Limb (tissue), 2 donors: ENCODE measurements around the gene UGT1A4.

ENCODE experiments used
- DNase-seq, 2 donors: peaks; one replicate each; pipeline ENCODE4 v3.0.0-alpha.2; 2016; ENCODE audit errors: extremely low spot score in 2 of 2

UGT1A4 gene

GRCh38 chr2:233718552-233718951 lies at the start of gene UGT1A4:
TSS of gene UGT1A4 (plus strand) at chr2:233718736. CDS start at chr2:233718821, 85 bp downstream.
- DNase-seq = no peak

- no peak for DNase-seq
Observed at GRCh38 chr2:233671290-233672161, 47.0 kb upstream of the UGT1A4 start, which contains the start of gene UGT1A9. TSS of gene UGT1A9 (plus strand) at chr2:233671898. CDS start at chr2:233671935, 37 bp downstream.

DNA sequence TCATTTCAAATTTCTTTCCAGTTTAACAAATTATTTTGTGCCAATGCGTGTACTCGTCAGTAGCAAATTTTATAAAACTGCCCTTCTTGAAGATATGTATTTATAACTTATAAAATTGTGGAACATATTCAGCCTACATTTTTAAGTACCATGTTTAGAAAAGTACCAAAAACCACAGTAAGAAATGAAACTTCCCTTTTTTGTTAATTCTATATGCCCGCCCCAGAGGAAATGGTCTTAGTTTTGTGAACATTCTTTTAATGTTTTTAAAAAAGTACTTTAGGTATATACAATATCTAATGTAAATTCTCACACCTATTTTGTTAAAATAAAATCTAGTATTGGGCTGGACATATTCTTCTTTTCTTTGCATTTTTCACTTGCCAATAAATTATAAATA lies 45.6 kb upstream of the UGT1A4 start:
- DNase-seq = no peak

DNA sequence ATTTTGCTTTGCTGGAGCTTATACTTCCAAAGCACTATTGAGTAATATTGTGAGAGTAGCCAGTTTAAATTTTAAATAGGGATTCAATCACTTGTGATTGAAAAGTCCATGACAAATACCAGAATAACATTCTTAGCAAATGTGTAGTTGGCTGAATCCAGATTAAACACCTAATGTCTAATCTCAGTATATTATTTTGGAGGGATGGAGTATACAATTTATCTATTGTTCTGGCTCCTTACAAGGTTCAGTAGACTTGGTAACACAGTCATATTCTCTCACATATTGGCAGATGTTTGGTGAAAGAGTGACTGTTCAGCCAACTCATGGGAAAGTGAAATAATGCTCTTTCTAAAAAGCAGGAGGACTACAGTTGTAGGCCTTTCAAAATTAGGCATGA lies 44.6 kb upstream of the UGT1A4 start:
- DNase-seq = no peak

DNA sequence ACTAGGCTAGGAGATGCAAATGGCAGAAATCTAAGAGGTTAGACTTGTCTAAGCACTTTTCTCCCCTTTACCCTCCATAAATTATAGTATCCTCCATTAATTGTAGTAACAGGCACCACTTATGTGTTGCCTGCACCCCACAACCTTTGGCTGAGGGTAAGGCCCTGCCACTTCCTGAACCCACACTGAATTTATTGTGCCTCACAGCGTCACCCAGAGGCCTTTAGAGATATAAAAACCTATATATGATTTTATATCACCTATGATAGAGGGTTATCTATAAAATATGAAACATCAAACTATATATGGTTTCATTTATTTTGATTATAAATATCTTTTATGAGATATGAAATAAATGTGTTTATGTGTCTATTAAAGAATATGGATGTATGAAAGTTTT lies 44.2 kb upstream of the UGT1A4 start:
- no peak for DNase-seq

DNA sequence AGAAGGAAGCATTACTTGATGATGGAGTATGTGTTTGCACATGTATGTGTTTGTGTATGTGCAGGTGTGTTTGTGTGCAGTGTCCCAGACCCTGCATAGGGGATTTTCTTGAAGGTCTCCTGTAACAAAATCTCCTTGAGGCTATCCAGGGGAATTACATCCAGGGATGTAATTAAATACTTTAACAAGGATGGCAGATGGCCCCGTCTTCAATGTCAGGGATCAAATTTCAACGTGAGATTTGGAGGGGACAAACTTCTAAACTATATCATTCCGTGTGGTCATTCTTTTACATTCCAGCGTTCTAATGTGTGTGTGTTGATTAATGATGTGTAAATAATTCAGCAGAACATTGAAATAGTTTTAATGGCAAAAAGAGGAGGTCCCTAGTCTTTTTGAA lies 43.5 kb upstream of the UGT1A4 start:
- no peak for DNase-seq

DNA sequence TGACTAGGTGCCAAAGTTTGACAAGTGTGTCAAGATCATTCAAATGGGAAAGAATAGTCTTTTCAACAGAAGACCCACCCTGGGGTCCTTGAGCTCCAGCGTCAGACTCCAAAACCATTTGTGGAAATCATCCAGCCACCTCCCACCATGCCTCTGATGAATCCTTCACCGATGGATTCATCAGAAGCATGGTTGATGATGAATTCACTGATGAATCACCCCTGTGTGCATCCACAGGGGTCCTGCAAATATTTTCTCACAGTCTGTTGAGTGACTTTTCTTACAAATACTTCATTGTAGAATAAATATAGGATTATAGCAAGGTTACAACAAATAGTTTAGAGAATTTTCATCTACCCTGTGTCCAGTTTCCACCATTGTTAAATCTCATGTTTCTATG lies 42.5 kb upstream of the UGT1A4 start:
- no peak for DNase-seq

DNA sequence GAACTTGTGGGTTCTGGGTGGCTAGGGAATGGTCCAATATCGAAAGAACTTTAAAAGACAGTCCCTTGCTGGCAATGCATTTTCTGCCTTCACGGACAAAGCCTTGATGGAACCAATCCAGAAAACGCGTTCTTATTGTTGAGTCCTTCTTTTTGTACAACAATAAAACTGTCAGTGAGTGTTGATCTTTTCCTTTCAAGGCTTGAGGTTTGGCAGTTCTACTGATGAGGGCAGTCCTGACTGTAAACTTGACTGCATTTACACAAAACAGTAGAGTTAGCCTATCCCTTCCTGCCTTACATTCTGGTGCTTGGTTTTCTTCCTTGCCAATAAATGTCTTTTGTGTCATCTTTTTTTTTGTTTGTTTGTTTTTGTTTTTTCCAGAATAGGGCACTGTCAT lies 39.3 kb upstream of the UGT1A4 start:
- DNase-seq = no peak

GRCh38 chr2:233680361-233681045 lies 38.0 kb upstream of the UGT1A4 start:
- no peak for DNase-seq

DNA sequence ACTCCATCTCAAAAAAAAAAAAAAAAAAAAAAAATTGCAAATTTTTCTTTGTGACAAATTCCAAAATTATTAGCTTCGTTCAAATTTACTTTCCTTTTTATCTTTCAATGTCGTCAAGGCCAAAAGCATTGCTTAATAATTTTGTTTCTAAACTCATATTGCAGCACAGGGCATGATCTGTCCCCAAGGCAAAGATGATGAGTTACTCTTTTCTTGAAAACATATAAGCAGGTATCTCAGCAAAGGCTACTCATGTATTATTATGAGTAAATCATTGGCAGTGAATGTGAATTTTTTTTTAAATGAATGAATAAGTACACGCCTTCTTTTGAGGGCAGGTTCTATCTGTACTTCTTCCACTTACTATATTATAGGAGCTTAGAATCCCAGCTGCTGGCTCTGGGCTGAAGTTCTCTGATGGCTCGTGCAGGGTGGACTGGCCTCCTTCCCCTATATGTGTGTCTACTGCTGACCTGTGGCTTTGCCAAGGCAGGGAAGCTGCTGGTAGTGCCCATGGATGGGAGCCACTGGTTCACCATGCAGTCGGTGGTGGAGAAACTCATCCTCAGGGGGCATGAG lies 36.9 kb upstream of the UGT1A4 start, which contains the start of gene UGT1A7:
TSS of gene UGT1A7 (plus strand) at position 381 of the 579 bp plus-strand sequence. CDS start at position 418, 37 bp downstream.
- DNase-seq = no peak

DNA sequence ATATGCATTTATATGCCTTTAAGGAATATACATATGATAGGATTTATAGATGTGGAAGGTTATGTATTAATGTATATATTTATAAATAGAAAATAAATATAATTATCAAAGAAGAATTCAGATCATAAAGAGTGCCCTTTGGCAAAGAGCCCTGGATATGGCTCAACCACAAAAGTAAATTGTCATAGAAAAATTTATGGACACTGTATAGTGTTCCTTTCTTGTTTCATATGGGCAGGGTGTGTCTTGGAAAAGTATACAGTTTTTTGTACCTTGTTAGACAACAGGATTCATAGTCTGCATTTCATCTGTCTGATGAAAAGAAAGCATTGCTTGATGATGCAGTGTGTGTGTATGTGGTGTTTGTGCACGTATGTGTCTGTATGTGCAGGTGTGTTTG lies 33.9 kb upstream of the UGT1A4 start:
- DNase-seq = no peak

- DNase-seq = no peak
Observed at GRCh38 chr2:233686928-233687327, 31.6 kb upstream of the UGT1A4 start.

DNA sequence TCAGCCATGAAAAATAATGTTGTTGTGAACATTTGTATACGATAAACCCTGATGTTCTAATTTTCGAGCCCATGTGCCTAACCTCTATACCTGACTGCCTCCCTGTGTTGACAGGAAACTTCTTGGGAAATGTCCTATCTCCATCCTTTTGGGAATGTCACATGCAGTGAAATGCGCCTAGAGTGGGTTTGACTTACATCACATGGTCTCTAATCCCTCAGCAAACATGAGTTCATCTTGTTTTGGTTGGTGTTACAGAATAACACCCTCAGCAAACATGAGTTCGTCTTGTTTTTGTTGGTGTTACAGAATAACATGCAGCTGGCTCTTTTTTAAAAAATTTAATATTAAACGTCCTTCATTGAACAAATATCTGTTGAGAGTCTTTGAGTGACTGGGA lies 30.2 kb upstream of the UGT1A4 start:
- no peak for DNase-seq

GRCh38 chr2:233689031-233689430 lies 29.5 kb upstream of the UGT1A4 start:
- DNase-seq = no peak

DNA sequence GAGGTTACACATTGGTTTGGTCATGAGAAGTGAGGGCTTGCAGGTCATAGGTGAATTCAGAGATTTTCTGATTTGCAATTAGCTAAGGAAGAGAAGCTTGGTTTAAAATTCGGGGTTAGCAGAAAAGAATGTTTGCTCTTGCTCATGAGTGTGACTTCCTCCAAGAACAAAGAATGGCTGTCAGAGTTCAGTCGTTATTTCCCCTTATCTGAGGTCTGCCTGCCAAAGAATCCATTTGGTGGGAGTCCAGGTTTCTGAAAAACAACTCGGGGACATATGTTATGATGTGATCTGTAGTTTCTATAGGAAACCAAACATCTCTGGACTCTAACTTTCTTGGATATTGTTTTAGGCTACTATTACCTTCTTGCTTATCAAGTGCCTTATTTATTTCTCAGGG lies 29.0 kb upstream of the UGT1A4 start:
- DNase-seq = no peak

- DNase-seq = no peak
Observed at GRCh38 chr2:233690444-233690843, 28.1 kb upstream of the UGT1A4 start.

DNA sequence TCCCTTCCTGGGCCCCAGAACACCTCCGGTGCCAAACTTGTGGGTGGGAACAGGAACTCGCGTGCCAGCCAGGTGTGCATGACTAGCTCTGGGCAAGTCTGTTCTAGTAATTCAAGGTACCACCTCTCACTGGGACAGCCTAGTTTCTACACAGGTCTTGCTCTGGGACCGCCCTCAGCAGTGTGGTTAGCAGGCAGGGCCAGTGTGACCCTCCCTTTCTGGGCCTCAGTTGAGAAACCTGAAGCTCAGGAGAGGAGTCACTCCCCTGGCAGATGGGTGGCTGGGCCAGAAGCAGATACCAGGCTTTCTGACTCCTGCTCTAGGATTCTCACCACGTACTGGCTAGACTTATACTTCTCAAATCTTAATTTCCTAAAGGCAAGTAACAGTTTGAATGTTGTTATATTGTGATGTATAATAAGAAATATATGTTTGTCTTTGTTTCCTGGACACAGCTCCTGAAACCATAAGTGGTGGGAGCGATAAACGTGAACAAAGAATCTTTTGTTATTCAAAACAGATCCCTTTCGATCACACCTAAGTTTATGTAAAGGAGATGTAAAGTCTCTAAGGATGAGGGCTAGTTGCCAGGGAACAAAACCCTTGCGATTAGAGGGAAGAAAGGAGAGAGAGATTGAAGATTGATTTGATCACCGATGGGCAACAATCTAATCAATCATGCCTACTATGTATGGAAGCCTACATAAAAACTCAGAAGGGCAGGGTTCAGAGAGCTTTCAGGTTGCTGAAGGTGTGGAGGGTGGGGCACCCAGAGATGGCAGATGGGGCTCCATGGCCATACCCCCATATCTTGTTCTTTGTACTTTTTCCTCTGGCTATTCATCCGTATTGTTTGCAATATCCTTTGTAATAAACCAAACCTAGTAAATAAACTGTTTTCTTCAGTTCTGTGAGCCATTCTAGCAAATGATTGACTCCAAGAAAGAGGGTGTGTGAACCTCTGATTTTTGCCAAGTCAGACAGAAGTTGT lies 26.8 kb upstream of the UGT1A4 start:
- DNase-seq = no peak

DNA sequence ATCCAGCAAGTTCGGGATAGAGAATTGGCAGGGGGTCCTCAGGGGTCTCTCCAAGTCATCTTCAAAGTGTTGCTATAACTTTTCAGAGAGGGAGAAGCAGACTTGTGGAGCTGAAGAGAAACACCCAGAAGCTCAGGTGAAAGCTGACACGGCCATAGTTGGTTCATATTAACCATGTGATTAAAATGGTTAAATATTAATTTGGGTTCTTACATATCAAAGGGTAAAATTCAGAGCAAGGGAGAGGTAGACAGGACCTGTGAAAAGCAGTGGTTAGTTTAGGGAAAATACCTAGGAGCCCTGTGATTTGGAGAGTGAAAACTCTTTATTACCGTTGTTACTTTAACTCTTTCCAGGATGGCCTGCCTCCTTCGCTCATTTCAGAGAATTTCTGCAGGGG lies 25.9 kb upstream of the UGT1A4 start, which contains the start of gene UGT1A6:
TSS of gene UGT1A6 (plus strand) at position 243 of the 400 bp plus-strand sequence. CDS start at position 358, 115 bp downstream.
- DNase-seq = no peak

DNA sequence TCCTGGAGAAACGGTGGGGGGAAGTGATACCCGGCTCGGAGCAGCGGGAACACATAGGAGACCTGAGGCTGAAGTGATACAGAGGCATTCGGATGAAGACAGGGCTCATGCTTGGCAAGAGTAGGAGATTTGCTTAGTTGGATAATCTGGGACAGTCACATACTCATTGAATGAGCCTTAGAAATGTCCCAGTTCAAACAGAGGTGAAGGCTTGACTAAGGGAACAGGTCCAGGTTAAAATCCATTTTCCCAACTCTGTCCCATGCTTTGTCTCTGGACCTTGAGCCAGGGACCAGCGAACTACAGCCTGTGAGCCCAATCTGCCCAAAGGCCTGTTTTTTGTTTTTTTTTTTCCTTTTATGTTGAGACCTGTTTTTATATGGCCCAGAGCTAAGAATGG lies 24.6 kb upstream of the UGT1A4 start:
- DNase-seq = no peak

DNA sequence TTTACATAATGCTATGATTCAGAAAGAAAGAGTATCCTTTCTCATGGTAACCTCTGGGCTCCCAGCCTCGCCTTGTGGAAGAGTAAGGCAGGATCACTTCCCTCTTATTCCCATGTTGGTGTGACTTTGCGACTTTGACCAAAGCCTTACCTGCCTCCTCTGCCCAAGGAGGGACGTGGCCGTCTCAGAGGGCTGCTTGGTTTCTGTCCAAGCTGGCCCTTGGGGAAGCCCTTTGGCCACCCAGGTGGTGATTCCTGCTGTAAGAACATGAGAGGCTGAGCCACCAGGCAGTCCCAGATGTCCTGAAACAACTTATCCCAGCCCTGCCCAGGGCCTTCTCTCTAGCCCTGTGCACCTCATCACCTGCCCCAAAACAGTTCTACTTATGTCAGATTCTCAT lies 19.8 kb upstream of the UGT1A4 start:
- DNase-seq = no peak
